Stimulated activated CD4-positive, alpha-beta T cell treated with anti-CD3 and anti-CD28 coated beads, TNF-alpha, amount 100 ng/mL, for 4 hours (primary cell): Measurements from ENCODE around the gene RNF130.
"Not testable (repeated sequence)": the region's sequence is repeated elsewhere in the genome, so short reads cannot be mapped to it uniquely, and the experiment has no call there.

ENCODE experiments used
- DNase-seq, 3 experiments: peaks; one replicate each; pipeline ENCODE4 v3.0.0-alpha.2; 2020; ENCODE audit warnings: low read depth in 3 of 3

RNF130 gene

GRCh38 chr5:179974246-179974945 lies 97.2 kb downstream of the RNF130 start:
- DNase-seq = no peak

- DNase-seq = no peak
Observed at GRCh38 chr5:179973391-179973790, 98.2 kb downstream of the RNF130 start.

GRCh38 chr5:179969110-179969509 lies 102.4 kb downstream of the RNF130 start:
- no peak for DNase-seq

- no peak for DNase-seq
Observed at GRCh38 chr5:179967489-179967888, 104.1 kb downstream of the RNF130 start.

GRCh38 chr5:179964015-179964414 lies 107.5 kb downstream of the RNF130 start:
- DNase-seq = no peak

- no peak for DNase-seq
Observed at GRCh38 chr5:179963375-179963774, 108.2 kb downstream of the RNF130 start.

GRCh38 chr5:179960204-179960831 lies 111.2 kb downstream of the RNF130 start:
- no peak for DNase-seq

- DNase-seq = no peak
Observed at GRCh38 chr5:179959641-179960040, 111.9 kb downstream of the RNF130 start.

- DNase-seq = not testable (repeated sequence)
Observed at GRCh38 chr5:179959118-179959517, 112.4 kb downstream of the RNF130 start.

- no peak for DNase-seq
Observed at GRCh38 chr5:179955630-179956029, 115.9 kb downstream of the RNF130 start.

GRCh38 chr5:179955062-179955461 lies 116.5 kb downstream of the RNF130 start:
- DNase-seq = no peak

GRCh38 chr5:179954434-179954833 lies 117.1 kb downstream of the RNF130 start:
- no peak for DNase-seq

- no peak for DNase-seq
Observed at GRCh38 chr5:179953987-179954386, 117.6 kb downstream of the RNF130 start.

GRCh38 chr5:179936976-179937681 lies 134.4 kb downstream of the RNF130 start:
- no peak for DNase-seq

- no peak for DNase-seq
Observed at GRCh38 chr5:179930788-179931473, 140.6 kb downstream of the RNF130 start.

GRCh38 chr5:179927824-179928223 lies 143.7 kb downstream of the RNF130 start:
- DNase-seq = no peak

GRCh38 chr5:179926657-179927056 lies 144.9 kb downstream of the RNF130 start:
- no peak for DNase-seq

GRCh38 chr5:179923436-179923835 lies 148.1 kb downstream of the RNF130 start:
- DNase-seq = no peak

GRCh38 chr5:179920175-179920574 lies 151.4 kb downstream of the RNF130 start:
- DNase-seq = no peak

- no peak for DNase-seq
Observed at GRCh38 chr5:179919487-179920060, 152.0 kb downstream of the RNF130 start.

- no peak for DNase-seq
Observed at GRCh38 chr5:179918742-179919486, 152.6 kb downstream of the RNF130 start.
